ENCODE measurements around the gene CDH4. TPM values are rescaled to one million over a fixed set of nuclear protein-coding genes. Genes with fewer than 3 reads are reported as not detected.

The CDH4 gene
- total RNA-seq, 1 donor from 2014 or later, result not detected

- DNase-seq (ENCODE audit: low spot score in 2 of 2), result no peak
- no peak for TF ChIP-seq CTCF (IDR thresholded peaks at IDR 0.05)
These were observed 34.2 kb upstream of the CDH4 start for GRCh38 chr20:61217848-61218247.

GRCh38 chr20:61219021-61219431 is 33.0 kb upstream of the CDH4 start:
- H3K36me3 ChIP-seq, result no peaks in the 10 kb centered on the region

More at GRCh38 chr20:61217848-61218247, 34.2 kb upstream of the CDH4 start:
- H3K27ac ChIP-seq, result no peak overlapping the region
- intact Hi-C loops (cut with DNase I), result no loop called here
- no peak overlapping the region for H3K4me3 ChIP-seq
- no peaks in the 10 kb centered on the region for H3K36me3 ChIP-seq
- no peaks in the 10 kb centered on the region for H3K27me3 ChIP-seq
- no peaks in the 10 kb centered on the region for H3K4me1 ChIP-seq
- H3K9me3 ChIP-seq, result no peaks in the 10 kb centered on the region

GRCh38 chr20:61220131-61220530 is 31.9 kb upstream of the CDH4 start:
- H3K4me1 ChIP-seq, result no peaks in the 10 kb centered on the region
- H3K36me3 ChIP-seq, result no peaks in the 10 kb centered on the region
- intact Hi-C loops (cut with DNase I), result no loop called here
- TF ChIP-seq CTCF (IDR thresholded peaks at IDR 0.05), result no peak
- DNase-seq (ENCODE audit: low spot score in 2 of 2), result no peak
- H3K27me3 ChIP-seq, result no peaks in the 10 kb centered on the region
- H3K27ac ChIP-seq, result no peak overlapping the region
- no peak overlapping the region for H3K4me3 ChIP-seq
- no peaks in the 10 kb centered on the region for H3K9me3 ChIP-seq

More at GRCh38 chr20:61219021-61219431, 33.0 kb upstream of the CDH4 start:
- Histone ChIP-seq H3K4me1 (no peaks in the 10 kb centered on the region), H3K9me3 (no peaks in the 10 kb centered on the region), H3K27ac (no peak overlapping the region), H3K4me3 (no peak overlapping the region), H3K27me3 (no peaks in the 10 kb centered on the region)
- intact Hi-C loops (cut with DNase I), result no loop called here
- TF ChIP-seq CTCF (IDR thresholded peaks at IDR 0.05), result no peak
- DNase-seq (ENCODE audit: low spot score in 2 of 2), result no peak

GRCh38 chr20:61220626-61221325 is 31.3 kb upstream of the CDH4 start:
- Histone ChIP-seq H3K27me3 (no peaks in the 10 kb centered on the region), H3K27ac (no peak overlapping the region), H3K4me1 (no peaks in the 10 kb centered on the region), H3K36me3 (no peaks in the 10 kb centered on the region), H3K4me3 (no peak overlapping the region), H3K9me3 (no peaks in the 10 kb centered on the region)
- intact Hi-C loops (cut with DNase I), result no loop called here
- DNase-seq (ENCODE audit: low spot score in 2 of 2), result no peak
- no peak for TF ChIP-seq CTCF (IDR thresholded peaks at IDR 0.05)

- Histone ChIP-seq H3K4me1 (no peaks in the 10 kb centered on the region), H3K36me3 (no peaks in the 10 kb centered on the region), H3K4me3 (no peak overlapping the region), H3K27ac (no peak overlapping the region), H3K27me3 (no peaks in the 10 kb centered on the region), H3K9me3 (no peaks in the 10 kb centered on the region)
- no peak for DNase-seq (ENCODE audit: low spot score in 2 of 2)
- intact Hi-C loops (cut with DNase I), result no loop called here
- TF ChIP-seq CTCF (IDR thresholded peaks at IDR 0.05), result no peak
These were observed 29.4 kb upstream of the CDH4 start for GRCh38 chr20:61222699-61223098.
